CD4-positive, alpha-beta T cell (primary cell): ENCODE results near the gene METTL21C. TPM values are rescaled to one million over a fixed set of nuclear protein-coding genes. Genes with fewer than 3 reads are reported as not detected.

Experiments used
- ATAC-seq: fragments of 200-7000 bp; cut with Tn5 transposase; one replicate; pipeline ENCODE4 v1.10.0; 2022; ENCODE audit warnings: mild to moderate bottlenecking; ENCODE audit not compliant: poor library complexity
- CTCF ChIA-PET: fragments of 350-600 bp; sonication (Branson Sonifier 250); formaldehyde crosslinking; loops from one replicate; lab custom pipeline; 2021; ENCODE audit warnings: antibody characterized with exemption, inconsistent platforms; lab: Charles Lee
- POLR2A ChIA-PET: fragments of 350-600 bp; sonication (Branson Sonifier 250); formaldehyde crosslinking; loops from one replicate; lab custom pipeline; 2021; ENCODE audit warnings: antibody characterized with exemption, inconsistent platforms; lab: Charles Lee
- DNase-seq, 14 experiments: peaks; one replicate each; pipeline ENCODE4 v3.0.0-alpha.2; 2013 to 2020; ENCODE audit warnings: mixed read lengths in 2 of 14
- H3K27ac ChIP-seq, 2 donors: one replicate each; pipeline versions ENCODE4 v1.5.1 to v1.7.0; 2013; ENCODE audit warnings: low read length in 2 of 2, low read depth in 1 of 2, mild to moderate bottlenecking in 1 of 2
- H3K27me3 ChIP-seq, 2 experiments: 1 replicate in 1 of 2; 2 replicates in 1 of 2; pipeline versions ENCODE4 v1.6.1 to v1.7.0; 2013; ENCODE audit warnings: low read length in 2 of 2, control low read depth in 1 of 2, mild to moderate bottlenecking in 1 of 2, moderate library complexity in 1 of 2; ENCODE audit not compliant: insufficient read depth in 2 of 2, control insufficient read depth in 1 of 2
- H3K36me3 ChIP-seq: one replicate; pipeline ENCODE4 v1.6.1; 2013; ENCODE audit warnings: low read length, control low read depth; ENCODE audit not compliant: insufficient read depth
- H3K4me1 ChIP-seq: one replicate; pipeline ENCODE4 v1.6.1; 2013; ENCODE audit warnings: low read length, control low read depth; ENCODE audit not compliant: insufficient read depth
- H3K4me3 ChIP-seq: one replicate; pipeline ENCODE4 v1.5.1; 2013; ENCODE audit warnings: mild to moderate bottlenecking, low read length, moderate library complexity
- H3K9me3 ChIP-seq, 2 experiments: 1 replicate in 1 of 2; 2 replicates in 1 of 2; pipeline versions ENCODE4 v1.6.1 to v1.7.0; 2013; ENCODE audit warnings: low read length in 2 of 2, mild to moderate bottlenecking in 2 of 2, control low read depth in 1 of 2, moderate library complexity in 1 of 2; ENCODE audit not compliant: control insufficient read depth in 1 of 2, insufficient read depth in 1 of 2
- H3K27ac Mint-ChIP-seq: one replicate; pipeline ENCODE4 v1.8.0; 2020; ENCODE audit warnings: mixed read lengths
- H3K27me3 Mint-ChIP-seq: one replicate; pipeline ENCODE4 v1.8.0; 2021; ENCODE audit warnings: mixed read lengths
- H3K36me3 Mint-ChIP-seq: one replicate; pipeline ENCODE4 v1.8.0; 2021; ENCODE audit warnings: low read depth, mixed read lengths
- H3K4me1 Mint-ChIP-seq: one replicate; pipeline ENCODE4 v1.8.0; 2021; ENCODE audit warnings: low read depth, mixed read lengths
- H3K4me3 Mint-ChIP-seq: one replicate; pipeline ENCODE4 v1.8.0; 2020; ENCODE audit warnings: mild to moderate bottlenecking, mixed read lengths
- H3K9me3 Mint-ChIP-seq: one replicate; pipeline ENCODE4 v1.8.0; 2020; ENCODE audit warnings: mixed read lengths
- CTCF ChIP-seq: fragments of 200-600 bp; IDR thresholded peaks from one replicate; pipeline ENCODE4 v1.8.0; 2022; ENCODE audit warnings: antibody characterized with exemption, mild to moderate bottlenecking
- intact Hi-C, 2 experiments: fragments of 100-400 bp; cut with DNase I in 1 of 2; cut with micrococcal nuclease in 1 of 2; formaldehyde crosslinking; loops; one replicate each; pipeline versions ENCODE4 v1.15.1 to v1.9.0; 2023 to 2025; cut with DNase I, micrococcal nuclease
- total RNA-seq, 174 experiments: library from RNA in 2 of 174; stranded (reverse) in 2 of 174; gene quantifications; one replicate each; pipeline ENCODE4 v1.2.3 and lab custom pipeline; 2021 to 2026

METTL21C gene
- total RNA-seq, 2 experiments from 2014 or later = not detected

DNA sequence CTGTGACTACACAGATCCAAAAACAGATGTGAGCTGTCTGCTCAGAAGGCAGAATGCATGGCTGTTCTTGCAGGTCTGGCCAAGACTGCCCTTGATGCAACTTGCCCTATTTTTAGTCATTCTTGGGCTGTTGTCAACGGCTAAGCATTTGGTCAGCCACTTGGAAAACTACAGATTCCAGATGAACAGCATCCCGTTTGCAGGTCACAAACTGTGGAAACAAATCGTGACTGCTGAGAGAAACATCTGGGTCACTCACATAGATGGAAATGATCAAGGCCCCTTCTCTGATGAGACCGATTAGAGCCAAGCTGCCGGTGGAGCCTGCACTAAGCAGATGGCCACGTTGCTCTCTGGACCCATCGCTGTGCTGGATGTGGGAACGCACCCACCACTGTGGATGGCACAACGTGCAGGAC lies 15.4 kb upstream of the METTL21C start:
- no peaks in the 10 kb centered on the region for H3K4me1 ChIP-seq
- ATAC-seq (no peak), DNase-seq (no peak)
- H3K27ac Mint-ChIP-seq = no peak overlapping the region
- H3K27ac ChIP-seq = no peak overlapping the region
- H3K4me1 Mint-ChIP-seq = no peaks in the 10 kb centered on the region
- TF ChIP-seq CTCF = no peak
- H3K36me3 Mint-ChIP-seq = no peaks in the 10 kb centered on the region
- H3K27me3 ChIP-seq = no peaks in the 10 kb centered on the region
- H3K4me3 Mint-ChIP-seq = no peak overlapping the region
- no peaks in the 10 kb centered on the region for H3K36me3 ChIP-seq
- no peak overlapping the region for H3K4me3 ChIP-seq
- H3K27me3 Mint-ChIP-seq = peaks cover 8% of the 10 kb centered on the region
- intact Hi-C loops = no loop called here
- POLR2A ChIA-PET = no interaction called here
- CTCF ChIA-PET = no interaction called here
- H3K9me3 ChIP-seq = peaks cover 6 to 12% of the 10 kb centered on the region in 2 experiments
- H3K9me3 Mint-ChIP-seq = no peaks in the 10 kb centered on the region

DNA sequence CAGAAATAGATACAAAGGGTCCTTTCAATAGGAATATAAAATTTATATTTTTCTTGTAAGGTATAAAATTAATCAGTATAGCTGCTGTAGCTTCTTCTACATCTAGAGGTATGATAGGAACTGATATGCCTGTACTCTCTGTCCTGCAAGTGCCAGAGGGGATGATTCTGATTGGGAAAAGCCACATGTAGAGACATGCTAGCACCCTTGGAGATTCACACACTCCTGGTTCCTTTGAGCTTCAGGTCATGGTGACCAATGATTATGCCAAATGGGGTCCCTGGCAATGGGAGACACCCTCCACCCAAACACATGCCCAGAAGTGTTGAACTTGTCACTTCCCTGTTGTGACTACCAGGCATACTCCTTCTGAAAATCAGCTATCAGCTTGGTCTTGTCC lies 14.7 kb upstream of the METTL21C start:
- no peaks in the 10 kb centered on the region for H3K9me3 Mint-ChIP-seq
- Histone ChIP-seq H3K36me3 (no peaks in the 10 kb centered on the region), H3K9me3 (peaks cover 6 to 12% of the 10 kb centered on the region in 2 experiments), H3K4me3 (no peak overlapping the region), H3K27me3 (no peaks in the 10 kb centered on the region), H3K27ac (no peak overlapping the region), H3K4me1 (no peaks in the 10 kb centered on the region)
- H3K27ac Mint-ChIP-seq = no peak overlapping the region
- TF ChIP-seq CTCF = no peak
- ATAC-seq = no peak
- intact Hi-C loops = no loop called here
- ChIA-PET POLR2A (no interaction called here), CTCF (no interaction called here)
- no peak overlapping the region for H3K4me3 Mint-ChIP-seq
- DNase-seq = no peak
- H3K27me3 Mint-ChIP-seq = peaks cover 8% of the 10 kb centered on the region
- no peaks in the 10 kb centered on the region for H3K36me3 Mint-ChIP-seq
- H3K4me1 Mint-ChIP-seq = no peaks in the 10 kb centered on the region

DNA sequence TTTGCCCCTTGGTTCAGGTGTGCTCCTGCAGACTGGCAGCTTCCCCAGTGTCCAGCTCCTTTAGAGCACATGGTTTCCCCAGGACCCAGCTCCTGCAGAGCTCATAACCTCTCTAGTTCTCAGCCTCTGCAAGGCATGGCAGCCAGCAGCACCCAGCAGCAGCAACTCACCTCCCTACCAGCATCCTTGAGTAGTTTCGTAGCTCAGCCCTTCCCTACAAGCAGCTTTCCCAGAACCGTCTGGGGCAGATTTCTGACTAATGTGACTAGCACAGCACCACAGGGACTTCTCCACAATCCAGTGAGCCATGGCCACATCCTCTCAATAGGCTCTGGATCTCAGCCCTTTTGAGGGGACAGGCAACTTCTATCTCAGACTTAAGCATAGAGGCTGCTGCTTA lies 14.1 kb upstream of the METTL21C start:
- no peaks in the 10 kb centered on the region for H3K27me3 ChIP-seq
- H3K36me3 ChIP-seq = no peaks in the 10 kb centered on the region
- ChIA-PET CTCF (no interaction called here), POLR2A (no interaction called here)
- no peak overlapping the region for H3K27ac Mint-ChIP-seq
- H3K4me1 Mint-ChIP-seq = no peaks in the 10 kb centered on the region
- no peak for TF ChIP-seq CTCF
- H3K27me3 Mint-ChIP-seq = peaks cover 8% of the 10 kb centered on the region
- H3K4me3 ChIP-seq = no peak overlapping the region
- H3K9me3 Mint-ChIP-seq = no peaks in the 10 kb centered on the region
- no peak for DNase-seq
- H3K4me1 ChIP-seq = no peaks in the 10 kb centered on the region
- H3K9me3 ChIP-seq = peaks cover 6 to 12% of the 10 kb centered on the region in 2 experiments
- no peak overlapping the region for H3K27ac ChIP-seq
- H3K36me3 Mint-ChIP-seq = no peaks in the 10 kb centered on the region
- intact Hi-C loops = no loop called here
- ATAC-seq = no peak
- no peak overlapping the region for H3K4me3 Mint-ChIP-seq
